ENCODE measurements around the gene MLYCD.
"Not testable (repeated sequence)": the region's sequence is repeated elsewhere in the genome, so short reads cannot be mapped to it uniquely, and the experiment has no call there.

MLYCD gene

DNA sequence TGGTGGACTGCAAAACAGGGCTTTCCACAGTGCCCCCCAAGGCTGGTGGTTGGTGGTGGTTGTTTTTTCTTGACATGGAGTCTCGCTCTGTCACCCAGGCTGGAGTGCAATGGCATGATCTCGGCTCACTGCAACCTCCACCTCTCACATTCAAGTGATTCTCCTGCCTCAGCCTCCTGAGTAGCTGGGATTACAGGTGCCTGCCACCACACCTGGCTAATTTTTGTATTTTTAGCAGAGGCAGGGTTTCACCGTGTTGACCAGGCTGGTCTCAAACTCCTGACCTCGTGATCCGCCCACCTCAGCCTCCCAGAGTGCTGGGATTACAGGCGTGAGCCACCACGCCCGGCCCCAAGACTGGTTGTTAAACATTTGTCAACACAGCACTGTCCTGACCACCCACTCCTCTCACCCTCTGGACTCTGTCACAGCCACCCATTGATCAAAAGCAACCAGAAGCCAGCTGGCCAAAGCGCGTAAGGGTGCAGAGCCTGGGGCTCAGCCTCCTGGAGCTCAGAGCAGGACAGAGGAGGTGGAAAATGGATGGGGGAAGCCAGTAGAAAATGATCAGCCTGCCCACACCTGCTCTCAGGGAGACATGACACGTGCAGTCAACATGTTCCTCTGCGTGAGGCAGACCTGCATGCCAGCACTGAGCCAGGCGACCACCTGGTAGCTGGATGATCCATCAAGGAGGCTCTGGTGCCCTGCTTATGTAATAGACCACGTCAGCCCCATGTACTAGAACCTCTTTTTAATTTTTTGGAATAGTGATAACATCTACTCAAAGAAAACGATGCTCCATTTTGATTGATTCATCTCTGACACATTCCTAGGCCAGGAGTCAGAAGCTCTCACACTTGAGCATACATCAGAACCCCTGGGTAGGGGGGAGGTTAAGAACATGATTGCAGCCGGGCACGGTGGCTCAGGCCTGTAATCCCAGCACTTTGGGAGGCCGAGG lies 39.3 kb downstream of the MLYCD start:
- in situ Hi-C loops (cut with HindIII; ENCODE audit: low sequenced_read_pairs) = no loop called here

DNA sequence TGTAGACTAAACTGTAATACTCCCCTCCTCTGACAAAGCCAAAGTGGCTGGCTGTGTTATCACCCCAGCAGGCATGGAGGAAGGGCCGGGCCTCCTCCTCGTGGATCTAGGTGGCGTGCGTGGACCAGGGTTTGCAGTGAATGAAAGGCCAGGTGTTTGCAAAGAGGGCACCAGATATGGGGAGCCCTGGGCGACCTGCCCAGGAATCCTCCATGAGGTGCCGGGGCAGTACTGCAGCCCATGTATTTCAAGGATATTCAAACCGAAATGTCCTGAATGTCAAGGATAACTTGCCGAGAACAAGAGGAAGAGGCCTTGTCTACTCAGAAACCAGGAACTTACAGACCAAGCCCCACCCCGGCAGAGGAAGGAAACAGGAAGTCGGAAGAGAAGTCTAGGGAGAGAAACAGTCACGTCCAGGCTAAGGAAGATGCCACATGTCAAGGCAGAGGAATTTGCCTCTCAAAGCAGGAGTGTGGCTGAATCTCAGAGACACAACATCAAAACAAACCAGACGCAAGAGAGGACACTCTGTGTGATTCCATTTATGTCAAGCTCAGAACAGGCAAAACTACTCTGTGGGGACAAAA lies 40.4 kb downstream of the MLYCD start:
- in situ Hi-C loops (cut with HindIII; ENCODE audit: low sequenced_read_pairs) = no loop called here

DNA sequence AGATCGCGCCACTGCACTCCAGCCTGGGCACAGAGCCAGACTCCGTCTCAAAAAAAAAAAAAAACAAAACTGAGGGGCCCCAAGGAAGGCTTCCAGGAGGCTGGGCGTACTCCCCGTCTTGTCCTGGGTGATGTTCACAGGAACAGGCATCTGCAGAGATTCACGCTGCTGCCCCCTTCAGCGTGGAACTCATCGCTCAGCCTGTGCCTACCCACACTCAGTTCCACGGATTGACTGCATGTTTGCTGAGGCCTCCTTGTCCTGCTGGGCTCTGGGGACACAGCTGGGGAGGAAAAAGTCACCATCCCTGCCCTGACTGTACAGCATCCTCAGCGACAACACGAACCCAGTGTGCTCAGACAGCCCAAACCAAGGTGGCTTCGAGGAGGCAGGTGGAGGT lies 41.2 kb downstream of the MLYCD start:
- in situ Hi-C loops (cut with HindIII; ENCODE audit: low sequenced_read_pairs) = no loop called here

DNA sequence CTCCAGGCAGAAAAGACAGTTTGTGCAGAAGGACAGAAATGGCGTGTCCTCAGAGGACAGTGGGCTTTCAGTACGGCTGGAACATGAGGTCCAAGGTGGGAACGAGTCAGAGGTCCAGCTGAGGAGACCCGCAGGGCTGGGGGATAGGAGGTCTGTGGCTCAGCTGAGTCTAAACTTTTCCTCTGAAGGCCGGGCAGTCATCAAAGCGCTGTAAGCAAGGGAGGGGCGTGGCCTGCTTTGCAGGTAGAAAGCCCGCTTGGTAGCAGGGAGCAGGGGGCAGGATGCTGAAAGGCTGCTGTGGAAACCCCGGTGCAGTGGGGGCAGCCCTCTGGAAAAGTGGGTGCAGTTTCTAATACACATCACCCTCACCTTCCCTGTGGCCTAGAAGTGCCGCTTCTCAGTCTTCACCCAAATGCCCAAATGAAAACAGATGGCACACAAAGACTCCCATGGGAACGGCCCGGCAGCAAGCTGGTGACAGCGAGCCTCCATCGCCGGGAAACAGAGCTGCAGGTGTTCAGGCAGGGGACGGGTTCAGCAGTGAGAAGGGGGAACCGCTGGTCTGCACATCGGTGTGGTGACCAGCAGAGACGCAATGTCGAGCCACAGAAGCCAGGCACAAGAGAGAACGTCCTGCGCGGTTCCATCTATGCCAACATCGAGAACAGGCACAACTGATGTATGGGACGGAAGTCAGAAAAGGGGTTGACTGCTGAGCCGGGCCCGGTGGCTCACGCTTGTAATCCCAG lies 41.9 kb downstream of the MLYCD start:
- in situ Hi-C loops (cut with HindIII; ENCODE audit: low sequenced_read_pairs) = no loop called here

GRCh38 chr16:83941546-83941945 lies 42.6 kb downstream of the MLYCD start:
- in situ Hi-C loops (cut with HindIII; ENCODE audit: low sequenced_read_pairs) = not testable (repeated sequence)

GRCh38 chr16:83942074-83942473 lies 43.2 kb downstream of the MLYCD start:
- in situ Hi-C loops (cut with HindIII; ENCODE audit: low sequenced_read_pairs) = no loop called here

GRCh38 chr16:83942815-83943515 lies 44.0 kb downstream of the MLYCD start:
- in situ Hi-C loops (cut with HindIII; ENCODE audit: low sequenced_read_pairs) = no loop called here

GRCh38 chr16:83943516-83944050 lies 44.7 kb downstream of the MLYCD start:
- in situ Hi-C loops (cut with HindIII; ENCODE audit: low sequenced_read_pairs) = no loop called here

GRCh38 chr16:83945587-83945986 lies 46.7 kb downstream of the MLYCD start:
- in situ Hi-C loops (cut with HindIII; ENCODE audit: low sequenced_read_pairs) = no loop called here

DNA sequence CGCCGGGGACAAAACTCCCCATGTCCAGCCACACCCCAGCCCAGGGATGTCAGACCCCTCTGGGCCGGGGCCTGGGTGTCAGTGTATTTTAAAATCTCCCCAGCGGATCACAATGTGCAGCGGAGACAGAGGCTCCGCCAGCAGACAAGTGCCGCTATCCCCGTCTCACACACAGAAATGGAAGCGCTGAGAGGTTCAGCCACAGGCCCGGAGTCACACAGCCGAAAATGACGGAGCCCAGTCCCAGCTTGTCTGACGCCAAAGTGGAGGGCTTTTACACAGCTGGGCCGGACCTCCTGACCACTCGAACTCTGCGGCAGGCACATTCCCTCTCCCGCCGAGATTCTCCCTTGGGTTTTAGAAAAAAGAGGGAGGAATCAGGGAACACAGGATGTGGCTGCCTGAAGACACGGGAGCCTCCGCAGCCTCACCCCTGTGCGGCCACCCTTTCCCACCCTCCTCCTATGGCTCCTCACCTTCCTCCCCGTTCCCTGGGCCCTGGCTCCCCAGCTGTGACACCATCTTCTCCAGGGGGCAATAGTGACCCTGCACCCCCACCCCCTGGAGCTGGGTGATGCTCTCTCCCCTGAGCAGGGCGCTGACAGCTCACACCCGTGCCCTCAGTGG lies 47.4 kb downstream of the MLYCD start:
- in situ Hi-C loops (cut with HindIII; ENCODE audit: low sequenced_read_pairs) = no loop called here

DNA sequence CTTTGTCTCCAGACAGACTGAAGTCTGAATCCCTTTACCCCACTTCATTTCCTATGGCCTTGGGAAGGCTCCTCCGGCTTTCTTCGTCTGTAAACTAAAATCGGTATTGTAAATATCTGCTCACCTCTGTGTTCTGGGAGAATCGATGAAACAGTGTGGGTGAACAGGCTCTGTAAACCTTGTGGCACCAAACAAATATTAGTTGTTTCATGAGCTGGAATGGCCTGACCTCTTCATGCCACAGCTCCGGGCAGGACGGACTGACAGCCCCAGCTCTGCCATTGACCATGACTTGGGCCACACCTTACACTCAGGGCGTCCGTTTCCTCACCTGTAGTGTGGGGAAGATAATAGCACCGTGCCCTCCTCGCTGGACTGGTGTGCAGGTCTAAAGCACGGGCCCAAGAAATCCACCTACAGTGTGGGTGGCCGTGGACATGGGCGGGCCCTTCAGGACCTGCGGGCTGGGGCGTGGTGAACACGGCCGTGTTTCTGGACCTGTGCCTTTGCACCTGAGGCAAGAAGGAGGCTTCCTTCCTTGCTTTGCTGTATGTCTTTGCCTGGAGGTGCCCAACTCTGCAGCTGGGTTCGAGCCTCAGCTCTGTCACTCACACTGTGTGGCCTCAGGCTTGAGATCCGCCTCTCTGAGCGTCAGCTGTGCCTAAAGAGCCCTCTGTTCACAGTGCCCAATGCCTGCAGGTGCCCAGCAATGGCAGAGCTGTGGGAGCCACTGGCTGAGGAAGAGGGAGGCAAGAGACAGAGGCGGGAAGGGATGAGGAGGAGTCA lies 48.1 kb downstream of the MLYCD start:
- in situ Hi-C loops (cut with HindIII; ENCODE audit: low sequenced_read_pairs) = no loop called here

DNA sequence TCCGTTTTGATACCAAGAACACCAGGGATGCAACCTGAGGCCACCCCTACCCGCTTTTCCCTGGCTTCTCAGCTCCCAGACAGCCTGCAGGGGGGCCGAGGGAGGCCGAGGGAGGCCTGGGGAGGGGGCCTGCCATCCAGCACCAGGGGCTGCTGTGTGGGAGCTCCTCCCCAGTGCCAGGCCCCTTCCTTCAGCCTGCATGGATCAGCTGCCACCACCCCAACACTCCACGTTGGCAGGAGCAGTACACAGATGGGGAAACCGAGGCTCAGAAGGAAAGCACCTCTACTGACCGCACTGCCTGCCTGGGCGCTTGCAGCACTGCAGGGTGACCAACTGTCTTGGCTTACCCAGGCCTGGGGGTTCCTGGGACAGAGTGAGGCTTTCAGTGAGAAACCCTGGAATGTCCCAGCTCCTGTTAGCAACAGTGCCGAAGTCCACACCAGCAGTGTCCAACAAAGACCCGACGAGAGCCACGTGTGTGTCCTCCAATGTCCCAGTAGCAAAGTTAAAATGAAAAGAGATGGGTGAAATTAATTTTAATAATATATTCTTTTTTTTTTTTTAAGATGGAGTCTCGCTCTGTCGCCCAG lies 48.8 kb downstream of the MLYCD start:
- in situ Hi-C loops (cut with HindIII; ENCODE audit: low sequenced_read_pairs) = no loop called here

- in situ Hi-C loops (cut with HindIII; ENCODE audit: low sequenced_read_pairs) = no loop called here
These were observed 50.2 kb downstream of the MLYCD start for GRCh38 chr16:83948914-83949723.

DNA sequence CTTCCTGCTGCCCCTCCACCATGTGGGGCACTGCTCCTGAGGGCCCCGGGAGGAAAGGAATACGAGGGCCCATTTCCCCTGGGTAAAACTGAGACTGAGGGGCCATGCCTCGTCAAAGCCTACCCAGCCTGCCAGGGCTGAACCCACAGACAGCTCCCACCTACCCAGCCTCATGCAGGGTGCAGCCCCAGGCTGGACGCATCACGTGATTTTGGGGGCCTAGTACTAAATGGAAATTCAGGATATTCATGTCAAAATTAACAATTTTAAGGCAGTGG lies 50.7 kb downstream of the MLYCD start:
- in situ Hi-C loops (cut with HindIII; ENCODE audit: low sequenced_read_pairs) = no loop called here

GRCh38 chr16:83950862-83951399 lies 52.0 kb downstream of the MLYCD start:
- in situ Hi-C loops (cut with HindIII; ENCODE audit: low sequenced_read_pairs) = not testable (repeated sequence)

- in situ Hi-C loops (cut with HindIII; ENCODE audit: low sequenced_read_pairs) = no loop called here
These were observed 52.6 kb downstream of the MLYCD start for GRCh38 chr16:83951544-83951943.

GRCh38 chr16:83952587-83952939 lies 53.6 kb downstream of the MLYCD start:
- in situ Hi-C loops (cut with HindIII; ENCODE audit: low sequenced_read_pairs) = no loop called here

Measured in endothelial cell of hepatic sinusoid (primary cell).